Tibial nerve (tissue), 4 donors: ENCODE measurements around the gene TRIM32. TPM values are rescaled to one million over a fixed set of nuclear protein-coding genes. Genes with fewer than 3 reads are reported as not detected.
A peak's percentile ranks its signal among the peaks of the same experiment; 100 is the strongest.

Source experiments
- DNase-seq, 2 donors: peaks; one replicate each; pipeline ENCODE4 v3.0.0-alpha.2; 2019; ENCODE audit warnings: low spot score in 2 of 2
- H3K27ac ChIP-seq, 4 donors: fragments of 200-600 bp; sonication (generic) in 3 of 4; one replicate each; pipeline ENCODE4 v1.5.1; 2017 to 2019; ENCODE audit warnings: mild to moderate bottlenecking in 1 of 4
- H3K27me3 ChIP-seq, 2 donors: fragments of 200-600 bp; sonication (generic) in 1 of 2; one replicate each; pipeline versions ENCODE4 v1.5.1 to v1.6.0; 2017 to 2019
- H3K36me3 ChIP-seq, 3 donors: fragments of 200-600 bp; sonication (generic); one replicate each; pipeline ENCODE4 v1.5.1; 2018 to 2019
- H3K4me1 ChIP-seq, 4 donors: fragments of 200-600 bp; sonication (generic) in 3 of 4; one replicate each; pipeline ENCODE4 v1.5.1; 2017 to 2019
- H3K4me3 ChIP-seq, 4 donors: fragments of 200-600 bp; sonication (generic) in 3 of 4; one replicate each; pipeline ENCODE4 v1.5.1; 2017 to 2019; ENCODE audit warnings: mild to moderate bottlenecking in 1 of 4, moderate library complexity in 1 of 4
- H3K9me3 ChIP-seq, 4 donors: fragments of 200-600 bp; sonication (generic) in 3 of 4; one replicate each; pipeline ENCODE4 v1.5.1; 2017 to 2019
- CTCF ChIP-seq, 5 experiments: fragments of 200-600 bp in 3 of 5; fragments of 450-650 bp in 2 of 5; sonication (generic) in 3 of 5; IDR thresholded peaks; one replicate each; pipeline ENCODE4 v1.5.1; 2016 to 2019; ENCODE audit warnings: antibody characterized with exemption in 5 of 5, mild to moderate bottlenecking in 3 of 5, moderate library complexity in 2 of 5
- EP300 ChIP-seq, 2 donors: sonication (generic); formaldehyde crosslinking; IDR thresholded peaks; one replicate each; pipeline ENCODE4 v1.6.1; 2017; ENCODE audit warnings: antibody characterized with exemption in 2 of 2, mild to moderate bottlenecking in 1 of 2
- POLR2A ChIP-seq, 2 donors: fragments of 450-650 bp; IDR thresholded peaks; one replicate each; pipeline ENCODE4 v1.6.1; 2017; ENCODE audit warnings: antibody characterized with exemption in 2 of 2, mild to moderate bottlenecking in 2 of 2, moderate library complexity in 2 of 2
- WGBS, 2 donors: methylation state at CpG; one replicate each; pipeline ENCODE4 v1.1.5; 2018; 5-methylcytosine and 5-hydroxymethylcytosine counted together
- total RNA-seq, 4 donors: library from RNA; depleted of rRNA; stranded (reverse); fragments of >200 nt; gene quantifications; one replicate each; pipeline ENCODE4 v1.1.0, GENCODE V29; 2016

TRIM32 gene
- total RNA-seq, 4 donors from 2014 or later: 11.4 to 19.8 (median 15.9) TPM

GRCh38 chr9:116644091-116644688, 42.9 kb upstream of the TRIM32 start:
- no peak for TF ChIP-seq EP300 (IDR thresholded peaks at IDR 0.05)
- TF ChIP-seq POLR2A (IDR thresholded peaks at IDR 0.05): no peak
- TF ChIP-seq CTCF (IDR thresholded peaks at IDR 0.05): no peak
- WGBS, 2 donors: 59 to 65% methylated on average over 2 of the region's 2 CpGs
- H3K9me3 ChIP-seq: no peaks in the 10 kb centered on the region
- H3K4me1 ChIP-seq: peaks cover 0 to 17% (median 0%) of the 10 kb centered on the region in 4 donors
- no peak for DNase-seq
- H3K4me3 ChIP-seq: no peak overlapping the region
- no peak overlapping the region for H3K27ac ChIP-seq
- H3K27me3 ChIP-seq: no peaks in the 10 kb centered on the region
- peaks cover 0 to 6% (median 0%) of the 10 kb centered on the region in 3 donors for H3K36me3 ChIP-seq

DNA sequence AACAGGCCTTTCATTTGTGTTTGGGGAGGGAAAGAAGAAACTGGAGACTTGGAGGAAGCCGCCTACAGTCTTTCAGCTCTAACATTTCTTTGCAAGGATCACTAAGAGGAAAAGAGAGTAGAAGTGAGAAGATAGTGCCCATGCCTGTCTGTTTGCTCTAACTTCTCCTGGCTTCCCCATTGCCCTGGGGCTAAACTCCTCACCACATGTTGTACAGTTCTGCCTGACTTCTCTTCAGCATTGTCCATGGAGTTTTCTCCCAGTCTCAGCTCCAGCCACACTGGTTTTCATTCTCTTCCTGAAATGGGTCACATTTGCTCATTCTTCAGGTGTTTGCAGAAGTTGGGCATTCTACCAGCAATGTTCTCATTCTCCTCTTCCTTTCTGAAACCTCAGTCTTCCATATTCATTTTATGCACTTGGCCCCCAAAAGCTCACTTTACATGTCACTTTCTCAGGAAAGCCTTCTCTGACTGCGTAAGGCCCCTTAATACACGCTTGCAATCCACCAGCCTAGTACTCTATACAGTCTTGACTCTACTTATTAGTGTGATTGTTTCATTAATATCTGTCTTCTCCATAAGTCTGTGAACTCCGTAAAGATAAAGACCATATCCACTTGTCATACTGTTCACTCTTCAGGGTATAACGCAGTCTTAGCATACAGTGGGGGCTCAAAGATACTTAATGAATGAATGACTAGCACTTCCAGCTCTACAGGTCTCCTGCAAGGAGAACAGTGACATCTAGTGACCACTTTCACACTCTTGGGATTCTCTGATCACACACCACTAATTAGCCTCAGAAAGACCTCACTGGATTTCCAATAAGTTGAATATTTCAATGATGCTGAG, 40.2 kb upstream of the TRIM32 start:
- Histone ChIP-seq H3K36me3 (peaks cover 0 to 6% (median 0%) of the 10 kb centered on the region in 3 donors), H3K27me3 (no peaks in the 10 kb centered on the region), H3K4me1 (peaks cover 0 to 10% (median 0%) of the 10 kb centered on the region in 4 donors), H3K4me3 (no peak overlapping the region), H3K27ac (no peak overlapping the region), H3K9me3 (no peaks in the 10 kb centered on the region)
- no peak for TF ChIP-seq POLR2A (IDR thresholded peaks at IDR 0.05)
- TF ChIP-seq EP300 (IDR thresholded peaks at IDR 0.05): no peak
- TF ChIP-seq CTCF (IDR thresholded peaks at IDR 0.05): peak; percentile 24 to 35 (median 34)
- WGBS, 2 donors: 86 to 90% methylated on average over 5 of the region's 5 CpGs
- DNase-seq: no peak

GRCh38 chr9:116647515-116647809, 39.6 kb upstream of the TRIM32 start:
- no peak for TF ChIP-seq POLR2A (IDR thresholded peaks at IDR 0.05)
- TF ChIP-seq EP300 (IDR thresholded peaks at IDR 0.05): peak in 1 of 2 donors; percentile 34
- peak in 1 of 5 experiments; percentile 0 for TF ChIP-seq CTCF (IDR thresholded peaks at IDR 0.05)
- no peak for DNase-seq
- H3K9me3 ChIP-seq: no peaks in the 10 kb centered on the region
- H3K4me1 ChIP-seq: peaks cover 0 to 10% (median 0%) of the 10 kb centered on the region in 4 donors
- no peak overlapping the region for H3K4me3 ChIP-seq
- no peaks in the 10 kb centered on the region for H3K27me3 ChIP-seq
- no peak overlapping the region for H3K27ac ChIP-seq
- 71 to 89% methylated on average over 4 of the region's 4 CpGs for WGBS, 2 donors
- peaks cover 0 to 6% (median 0%) of the 10 kb centered on the region in 3 donors for H3K36me3 ChIP-seq

- Histone ChIP-seq H3K27me3 (no peaks in the 10 kb centered on the region), H3K27ac (peak overlapping the region in 1 of 4 donors; percentile 4), H3K4me3 (no peak overlapping the region), H3K9me3 (no peaks in the 10 kb centered on the region), H3K36me3 (peaks cover 0 to 4% (median 0%) of the 10 kb centered on the region in 3 donors), H3K4me1 (peaks cover 0 to 28% (median 5%) of the 10 kb centered on the region in 4 donors)
- no peak for TF ChIP-seq EP300 (IDR thresholded peaks at IDR 0.05)
- TF ChIP-seq CTCF (IDR thresholded peaks at IDR 0.05): no peak
- no peak for TF ChIP-seq POLR2A (IDR thresholded peaks at IDR 0.05)
- WGBS, 2 donors: 65% methylated on average over 7 of the region's 7 CpGs
- no peak for DNase-seq
Measured at GRCh38 chr9:116653348-116654058, 33.6 kb upstream of the TRIM32 start.

DNA sequence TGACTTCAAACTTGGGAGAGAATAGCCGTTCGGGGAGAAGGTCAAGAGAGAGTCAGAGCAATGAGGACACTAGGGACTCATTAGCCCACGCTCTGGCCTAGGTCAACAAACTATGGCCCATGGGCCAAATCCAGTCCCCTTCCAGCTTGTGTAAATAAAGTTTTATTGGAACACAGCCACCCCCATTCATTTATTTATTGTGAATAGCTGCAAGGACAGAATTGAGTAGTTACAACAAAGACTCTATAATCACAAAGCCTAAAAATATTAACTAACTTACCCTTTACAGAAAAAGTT, 33.1 kb upstream of the TRIM32 start:
- no peak overlapping the region for H3K4me3 ChIP-seq
- no peaks in the 10 kb centered on the region for H3K9me3 ChIP-seq
- peaks cover 0 to 28% (median 5%) of the 10 kb centered on the region in 4 donors for H3K4me1 ChIP-seq
- H3K27ac ChIP-seq: peak overlapping the region in 1 of 4 donors; percentile 4
- DNase-seq: no peak
- no peak for TF ChIP-seq CTCF (IDR thresholded peaks at IDR 0.05)
- no peak for TF ChIP-seq EP300 (IDR thresholded peaks at IDR 0.05)
- H3K36me3 ChIP-seq: no peaks in the 10 kb centered on the region
- 28 to 45% methylated on average over 3 of the region's 3 CpGs for WGBS, 2 donors
- H3K27me3 ChIP-seq: no peaks in the 10 kb centered on the region
